Astrocyte of the spinal cord (primary cell): ENCODE measurements around the gene RHOD.

Experiments
- DNase-seq: peaks from one replicate; pipeline ENCODE4 v3.0.0; 2011; ENCODE audit warnings: low read depth, low spot score
- H3K4me3 ChIP-seq: 2 replicates; pipeline ENCODE4 v1.5.1; 2011; ENCODE audit warnings: low read depth, mild to moderate bottlenecking, low read length, moderate library complexity
- in situ Hi-C: cut with HindIII; loops from 2 replicates; pipeline ENCODE4 v1.10.0; 2017; ENCODE audit warnings: low sequenced_read_pairs
- TF ChIP-seq, protein P1 (sequence below): IDR thresholded peaks from 2 replicates; pipeline ENCODE4 v1.5.1; 2012; ENCODE audit warnings: low read depth, mild to moderate bottlenecking, low read length, inconsistent platforms

RHOD gene

DNA sequence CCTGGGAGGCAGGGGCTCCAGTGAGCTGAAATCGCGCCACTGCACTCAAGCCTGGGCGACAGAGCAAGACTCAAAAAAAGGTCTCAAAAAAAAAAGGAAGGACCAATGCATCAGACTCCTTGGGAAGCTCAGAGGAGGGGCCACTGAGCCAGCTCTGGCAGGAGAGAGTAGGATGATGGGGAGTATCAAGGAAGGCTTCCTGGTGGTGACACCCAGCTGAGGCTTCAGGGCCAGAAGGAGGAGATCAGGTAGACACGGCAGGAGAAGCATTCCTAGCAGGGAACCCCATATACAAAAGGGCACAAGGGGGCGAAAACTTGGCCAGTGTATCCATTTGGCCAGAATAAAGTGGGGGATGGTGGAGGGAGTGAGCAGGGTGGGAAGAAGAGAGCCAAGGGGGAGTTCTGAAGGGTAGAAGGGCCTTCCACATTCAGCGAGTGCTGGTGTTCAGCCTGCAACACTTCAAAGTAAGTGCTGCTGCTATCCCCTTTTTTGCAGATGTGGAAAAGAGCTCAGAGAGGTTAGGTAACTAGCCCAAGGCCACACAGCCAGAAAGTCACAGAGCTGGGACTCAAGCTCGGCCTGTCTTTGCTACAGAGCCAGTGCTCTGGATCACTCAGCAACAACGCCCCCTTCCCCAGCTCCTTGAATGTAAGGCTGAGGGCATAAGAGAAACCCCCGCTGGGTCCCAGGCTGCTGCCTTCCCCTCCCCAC is 5.3 kb upstream of the RHOD start:
- in situ Hi-C loops = no loop called here
- TF ChIP-seq, protein P1, sequence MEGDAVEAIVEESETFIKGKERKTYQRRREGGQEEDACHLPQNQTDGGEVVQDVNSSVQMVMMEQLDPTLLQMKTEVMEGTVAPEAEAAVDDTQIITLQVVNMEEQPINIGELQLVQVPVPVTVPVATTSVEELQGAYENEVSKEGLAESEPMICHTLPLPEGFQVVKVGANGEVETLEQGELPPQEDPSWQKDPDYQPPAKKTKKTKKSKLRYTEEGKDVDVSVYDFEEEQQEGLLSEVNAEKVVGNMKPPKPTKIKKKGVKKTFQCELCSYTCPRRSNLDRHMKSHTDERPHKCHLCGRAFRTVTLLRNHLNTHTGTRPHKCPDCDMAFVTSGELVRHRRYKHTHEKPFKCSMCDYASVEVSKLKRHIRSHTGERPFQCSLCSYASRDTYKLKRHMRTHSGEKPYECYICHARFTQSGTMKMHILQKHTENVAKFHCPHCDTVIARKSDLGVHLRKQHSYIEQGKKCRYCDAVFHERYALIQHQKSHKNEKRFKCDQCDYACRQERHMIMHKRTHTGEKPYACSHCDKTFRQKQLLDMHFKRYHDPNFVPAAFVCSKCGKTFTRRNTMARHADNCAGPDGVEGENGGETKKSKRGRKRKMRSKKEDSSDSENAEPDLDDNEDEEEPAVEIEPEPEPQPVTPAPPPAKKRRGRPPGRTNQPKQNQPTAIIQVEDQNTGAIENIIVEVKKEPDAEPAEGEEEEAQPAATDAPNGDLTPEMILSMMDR = no peak
- DNase-seq = no peak
- H3K4me3 ChIP-seq = no peak overlapping the region

DNA sequence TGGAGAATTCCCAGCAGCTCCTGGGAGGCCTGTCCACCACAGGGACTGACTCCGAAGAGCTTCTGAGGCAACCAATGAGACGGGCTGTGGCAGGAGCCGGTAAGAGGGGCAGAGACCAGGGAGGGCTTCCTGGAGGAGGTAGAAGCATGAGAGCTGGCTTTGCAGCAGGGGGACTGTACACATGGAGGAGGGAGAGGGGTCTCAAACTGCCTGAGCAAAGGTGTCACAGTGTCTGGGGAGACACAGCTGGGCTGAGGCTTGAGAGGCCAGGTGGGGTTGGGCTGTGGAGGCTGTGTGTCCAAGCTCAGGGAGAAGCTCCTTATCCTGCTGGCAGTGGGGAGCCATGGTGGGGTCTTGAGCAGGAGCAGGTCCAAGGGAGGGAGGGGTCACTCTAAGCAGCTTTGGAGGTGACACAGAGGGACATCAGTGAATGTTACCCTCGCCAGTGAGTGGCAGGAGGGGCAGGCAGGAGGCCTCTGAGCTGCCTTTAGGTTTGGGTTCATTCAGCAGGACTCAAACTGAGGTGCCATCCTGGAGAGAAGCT is 4.6 kb upstream of the RHOD start:
- in situ Hi-C loops = no loop called here
- H3K4me3 ChIP-seq = no peak overlapping the region
- no peak for DNase-seq
- TF ChIP-seq, protein P1 = no peak

DNA sequence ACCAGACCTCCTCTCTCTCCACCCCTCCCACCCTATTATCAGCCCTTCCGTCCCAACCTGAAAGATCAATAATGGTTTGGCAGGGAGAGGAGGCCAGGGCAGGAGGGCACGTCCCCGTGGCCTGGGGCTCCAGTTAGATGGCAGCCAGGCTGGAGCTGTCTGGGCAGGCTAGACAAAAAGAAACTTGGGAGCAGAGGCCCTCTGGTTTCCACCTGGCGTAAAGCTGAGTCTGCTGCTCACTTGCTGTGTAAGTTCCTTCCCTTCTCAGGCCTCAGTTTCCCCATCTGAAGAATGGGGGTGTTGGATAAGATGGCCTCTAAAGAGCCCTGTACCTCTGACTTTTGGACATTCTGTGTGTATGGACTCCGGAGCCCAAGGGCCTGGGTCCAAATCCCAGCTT is 3.8 kb upstream of the RHOD start:
- in situ Hi-C loops = no loop called here

DNA sequence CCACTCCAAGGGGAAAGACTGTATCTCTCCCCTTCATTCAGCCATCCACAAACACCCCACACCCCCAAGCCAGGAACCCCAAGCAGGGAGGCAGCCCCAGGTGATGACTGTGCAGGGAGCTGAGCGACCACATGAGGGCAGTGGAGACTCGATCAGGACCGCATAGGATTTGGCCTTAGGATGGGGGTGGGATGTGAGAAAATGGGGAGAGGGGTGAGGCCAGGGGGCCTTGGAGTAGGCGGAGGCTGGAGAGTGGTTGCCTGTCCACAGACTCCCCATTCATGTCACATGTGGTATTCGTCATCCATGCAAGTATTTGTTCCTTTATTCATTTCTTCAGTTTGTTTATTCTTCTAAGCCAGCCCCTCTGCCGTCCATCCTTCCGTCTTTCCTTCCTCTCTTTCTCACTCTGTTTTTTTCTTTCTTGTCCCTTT is 2.7 kb upstream of the RHOD start:
- TF ChIP-seq, protein P1 = peak; percentile 93
- DNase-seq = peak; percentile 60
- in situ Hi-C loops = no loop called here
- H3K4me3 ChIP-seq = no peak overlapping the region

More for the DNA sequence above, 3.8 kb upstream of the RHOD start:
- DNase-seq = no peak
- no peak overlapping the region for H3K4me3 ChIP-seq
- TF ChIP-seq, protein P1 = no peak

DNA sequence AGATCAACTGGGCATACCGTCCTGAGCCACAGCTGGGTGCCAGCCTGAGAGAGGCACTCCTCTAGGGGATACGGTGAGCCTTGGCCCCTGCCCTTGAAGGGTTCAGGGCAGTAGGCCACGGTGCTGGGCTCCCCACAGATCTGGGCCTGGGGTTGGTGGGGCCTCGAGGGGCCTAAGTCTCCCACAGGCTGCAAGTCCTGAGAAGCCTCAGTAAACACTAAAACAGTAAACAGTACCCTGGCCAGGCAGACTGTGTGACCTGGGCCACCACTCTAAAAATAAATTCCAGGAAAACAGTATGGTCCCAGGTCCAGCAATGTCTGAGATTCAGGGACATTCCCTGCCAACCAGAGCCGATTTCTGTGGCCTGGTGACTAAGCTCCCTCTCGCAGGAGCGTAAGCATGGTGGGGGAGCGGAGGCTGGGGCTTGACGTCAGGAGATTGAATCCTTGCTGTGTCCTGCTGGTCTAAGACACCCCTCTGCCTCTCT is 2.3 kb upstream of the RHOD start:
- DNase-seq = peak; percentile 92
- TF ChIP-seq, protein P1 = no peak
- in situ Hi-C loops = no loop called here
- no peak overlapping the region for H3K4me3 ChIP-seq

DNA sequence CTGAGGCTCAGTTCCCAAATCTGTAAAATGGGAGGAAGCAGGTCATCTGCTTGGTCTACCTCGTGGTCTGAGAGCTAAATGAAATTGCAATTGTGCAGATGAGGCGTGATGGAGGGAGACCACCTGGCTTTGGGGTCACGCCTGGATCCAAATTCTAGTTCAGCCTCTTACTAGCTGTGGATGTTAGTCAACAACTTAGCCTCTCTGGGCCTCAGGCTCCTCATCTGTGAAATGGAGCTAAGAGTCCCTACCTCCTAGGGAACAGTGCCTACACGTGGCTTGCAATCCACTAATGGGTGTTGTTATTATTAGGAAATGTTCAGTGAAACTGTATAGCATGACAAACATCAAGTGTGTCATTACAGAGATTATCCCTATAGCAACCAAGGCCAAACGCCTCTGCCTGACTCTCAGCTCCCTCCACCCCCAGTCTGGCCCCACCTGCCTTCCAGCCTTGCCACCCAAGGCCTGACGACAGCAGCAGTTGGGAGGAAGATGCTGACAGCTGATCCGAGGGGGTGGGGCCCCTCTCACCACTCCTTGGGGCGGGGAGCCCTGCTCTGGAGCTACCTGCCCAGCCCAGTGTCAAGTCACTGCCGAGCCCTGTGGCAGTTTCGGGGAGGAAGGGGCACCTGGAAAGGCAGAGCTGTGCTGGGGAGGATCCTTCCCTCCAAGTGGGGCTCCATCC is 1.7 kb upstream of the RHOD start:
- TF ChIP-seq, protein P1 = no peak
- in situ Hi-C loops = no loop called here
- DNase-seq = peak; percentile 69
- H3K4me3 ChIP-seq = no peak overlapping the region
